ENCODE measurements around the gene CHST15.
"Not testable (repeated sequence)": the region's sequence is repeated elsewhere in the genome, so short reads cannot be mapped to it uniquely, and the experiment has no call there.

The CHST15 gene

DNA sequence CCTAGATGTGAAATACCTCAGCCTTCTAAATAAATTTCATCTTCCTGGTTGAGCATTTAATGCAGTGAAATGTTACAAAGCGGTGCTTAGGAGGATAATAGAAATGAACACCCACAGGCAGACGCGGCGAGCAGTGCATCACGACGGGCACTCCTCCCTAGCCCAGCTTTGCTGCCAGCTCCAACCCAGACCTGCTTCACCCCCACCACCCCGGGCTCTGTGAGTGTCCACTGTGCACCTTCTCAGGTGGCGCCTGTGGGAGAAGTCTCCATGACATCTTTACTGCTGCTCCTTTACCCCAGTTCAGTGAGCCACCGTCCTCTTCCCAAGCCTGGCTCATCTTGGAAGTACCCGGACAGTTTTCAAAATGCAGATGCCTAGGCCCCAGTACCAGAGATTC lies 5.2 kb upstream of the CHST15 start:
- DNase-seq (ENCODE audit: low read depth) = no peak

DNA sequence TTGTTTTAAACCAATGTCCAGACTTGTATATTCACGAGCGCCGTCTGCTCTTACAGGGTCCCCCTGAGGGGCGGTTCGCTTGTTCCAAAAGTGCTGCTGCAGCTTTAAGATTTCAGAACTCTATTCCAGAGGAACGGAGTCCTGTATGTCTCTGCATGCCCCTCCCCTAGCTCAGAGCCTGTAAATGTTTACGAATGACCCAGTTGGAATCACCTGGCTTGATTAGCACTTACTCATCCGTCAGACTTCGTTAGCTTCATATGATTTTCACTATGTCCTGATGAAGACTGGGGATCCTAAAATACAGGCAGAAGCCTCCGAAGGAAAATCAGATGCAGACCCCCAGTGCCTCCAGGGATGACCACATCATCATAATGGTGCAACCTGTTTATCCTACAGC lies 4.5 kb upstream of the CHST15 start:
- no peak for DNase-seq (ENCODE audit: low read depth)

- DNase-seq (ENCODE audit: low read depth) = no peak
Observed at GRCh38 chr10:124096494-124096893, 3.1 kb upstream of the CHST15 start.

GRCh38 chr10:124095801-124096200 lies 2.4 kb upstream of the CHST15 start:
- DNase-seq (ENCODE audit: low read depth) = not testable (repeated sequence)

DNA sequence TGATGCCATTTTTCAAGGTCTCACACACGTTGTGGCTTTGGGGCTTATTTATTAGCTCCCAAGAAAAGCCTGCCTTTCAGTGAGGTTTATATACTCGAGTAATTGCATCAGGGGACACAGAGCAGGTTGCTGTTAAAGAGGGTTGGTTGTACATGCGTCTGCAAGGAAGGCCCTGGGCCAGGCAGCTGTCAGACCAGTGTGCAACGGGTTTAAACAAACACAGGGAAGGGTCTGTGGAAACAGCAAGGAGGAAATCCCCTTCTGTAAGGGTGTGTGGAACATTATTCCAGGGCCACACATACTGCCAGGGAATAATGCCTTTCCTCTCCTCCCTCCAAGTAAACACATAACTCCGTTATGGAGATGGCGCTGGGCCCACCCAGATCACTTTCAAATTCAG lies 1.7 kb upstream of the CHST15 start:
- no peak for DNase-seq (ENCODE audit: low read depth)

DNA sequence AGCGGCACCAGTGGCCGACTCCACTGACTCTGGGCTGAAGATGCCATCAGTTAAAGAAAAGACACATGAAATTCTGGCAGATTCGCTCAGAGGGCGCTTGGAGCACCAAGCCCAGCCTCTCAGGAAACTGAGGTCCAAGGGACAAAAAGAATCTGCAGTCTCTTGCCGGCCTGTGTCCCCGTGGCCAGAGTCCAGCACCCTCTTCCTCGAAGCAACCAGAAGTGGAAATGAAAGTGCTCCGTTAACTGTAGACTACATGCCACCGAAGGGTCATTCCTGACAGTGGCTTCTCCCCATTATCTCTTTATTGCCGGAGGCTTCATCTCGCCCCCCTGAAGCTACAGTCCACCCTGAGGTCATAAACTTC lies 1.0 kb upstream of the CHST15 start:
- no peak for DNase-seq (ENCODE audit: low read depth)

DNA sequence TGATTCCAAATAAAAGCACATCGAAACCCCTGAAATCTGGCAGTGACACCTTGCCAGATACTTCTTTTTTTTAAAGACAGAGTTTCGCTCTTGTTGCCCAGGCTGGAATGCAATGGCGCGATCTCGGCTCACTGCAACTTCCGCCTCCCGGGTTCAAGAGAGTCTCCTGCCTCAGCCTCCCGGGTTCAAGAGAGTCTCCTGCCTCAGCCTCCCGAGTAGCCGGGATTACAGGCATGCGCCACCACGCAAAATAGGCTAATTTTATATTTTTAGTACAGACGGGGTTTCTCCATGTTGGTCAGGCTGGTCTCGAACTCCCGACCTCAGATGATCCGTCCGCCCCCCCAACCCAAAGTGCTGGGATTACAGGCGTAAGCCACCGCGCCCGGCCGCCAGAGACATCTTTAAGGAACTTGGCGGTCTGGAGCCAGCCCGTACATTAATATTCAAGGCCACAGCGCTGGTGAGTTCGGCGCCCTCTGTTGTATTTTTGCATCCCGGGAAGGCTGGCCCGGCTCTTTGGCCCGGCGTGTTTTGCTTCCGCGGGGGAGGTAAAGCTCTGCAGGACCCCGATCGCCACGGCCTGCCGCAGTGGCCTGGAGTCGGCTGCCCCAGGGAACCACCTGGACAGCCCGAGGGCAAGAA lies 498 bp upstream of the CHST15 start:
- DNase-seq (ENCODE audit: low read depth) = not testable (repeated sequence)

DNA sequence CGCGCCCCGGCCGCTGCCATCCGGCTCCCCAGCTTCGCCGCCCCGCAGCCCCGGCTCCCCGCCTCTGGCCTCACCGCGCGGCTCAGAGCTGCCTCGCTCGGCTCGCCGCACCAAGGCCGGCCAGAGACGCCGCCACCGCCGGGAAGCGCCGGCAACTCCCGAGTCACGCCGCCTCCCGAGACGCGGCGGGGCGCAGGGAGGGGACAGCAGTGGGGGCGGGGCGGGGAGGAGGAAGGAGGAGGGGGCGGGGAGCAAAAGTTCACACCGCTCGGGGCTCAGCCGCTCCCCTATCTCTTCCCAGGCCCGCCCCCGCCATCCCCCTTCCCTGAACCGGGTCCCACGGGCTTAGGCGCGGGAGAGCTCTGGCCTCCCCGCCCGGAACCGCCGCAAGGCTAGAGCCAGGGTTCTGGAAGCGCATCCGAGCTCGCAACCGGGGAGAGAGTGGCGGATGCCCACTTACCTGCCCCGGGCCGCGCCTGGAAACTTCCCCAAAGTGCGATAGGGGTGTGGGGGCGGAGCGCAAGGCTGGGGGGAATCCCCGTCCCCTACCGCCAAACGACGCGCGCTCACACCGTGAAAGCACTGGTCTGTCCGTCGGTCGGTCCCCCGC lies 1.0 kb downstream of the CHST15 start:
- peak; percentile 2 for DNase-seq (ENCODE audit: low read depth)

DNA sequence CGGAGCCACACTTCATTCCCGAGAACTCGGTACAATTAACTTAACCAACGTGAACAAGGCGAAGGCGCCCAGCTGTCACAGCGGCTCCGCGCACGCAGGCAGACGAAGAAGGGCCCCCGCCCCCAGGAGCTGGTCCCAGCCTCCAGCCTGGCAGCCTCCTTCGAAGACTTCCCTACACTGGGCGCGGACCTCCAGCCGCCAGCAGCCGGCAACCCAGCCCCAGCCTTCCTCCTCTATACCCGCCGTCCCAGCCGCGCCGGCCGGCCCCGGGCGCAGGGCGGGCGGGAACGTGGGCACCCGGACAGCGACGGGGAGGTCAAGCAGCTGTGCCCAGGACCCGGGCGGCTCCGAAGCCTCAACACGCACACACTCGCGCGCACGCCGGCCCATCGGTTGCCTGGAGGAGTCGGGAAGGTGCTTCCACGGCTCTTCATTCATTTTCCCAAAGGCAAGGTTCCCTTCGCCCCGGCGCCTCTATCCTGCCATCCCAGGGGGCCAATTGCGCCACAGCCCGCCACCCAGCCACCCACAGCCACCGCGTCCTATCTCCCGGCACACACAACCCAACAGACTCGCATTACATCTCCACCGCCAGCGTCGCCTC lies 1.6 kb downstream of the CHST15 start:
- no peak for DNase-seq (ENCODE audit: low read depth)

DNA sequence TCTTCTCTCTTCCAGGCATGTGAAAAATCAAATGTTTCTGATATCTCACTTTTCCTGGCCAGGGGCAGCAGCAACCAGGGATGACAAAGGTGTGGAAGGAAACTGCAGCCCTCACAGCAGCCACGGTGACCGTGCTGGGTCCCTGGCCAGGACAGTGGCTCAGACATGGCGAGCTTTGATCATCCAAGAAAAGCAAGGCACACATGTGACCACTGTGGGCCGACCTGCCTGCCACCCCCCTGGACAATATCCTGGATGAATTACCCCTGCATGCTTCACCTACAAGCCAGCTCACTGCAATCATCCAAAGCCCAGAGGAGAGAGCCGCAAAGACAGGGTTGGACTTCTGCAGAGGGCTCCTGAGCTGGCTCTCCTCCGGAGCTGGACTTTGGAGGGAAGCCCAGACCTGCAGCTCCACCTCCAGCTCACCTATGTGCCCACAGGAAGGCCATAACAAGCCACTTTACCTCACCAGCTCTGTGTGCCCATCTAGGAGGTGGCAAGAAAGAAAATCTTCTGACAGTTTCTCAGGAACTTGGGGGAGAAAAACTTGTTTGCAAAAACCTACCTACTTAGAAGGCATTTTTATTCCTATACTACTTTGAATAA lies 2.7 kb downstream of the CHST15 start:
- DNase-seq (ENCODE audit: low read depth) = no peak

GRCh38 chr10:124089859-124090258 lies 3.5 kb downstream of the CHST15 start:
- no peak for DNase-seq (ENCODE audit: low read depth)

GRCh38 chr10:124088915-124089314 lies 4.5 kb downstream of the CHST15 start:
- no peak for DNase-seq (ENCODE audit: low read depth)

DNA sequence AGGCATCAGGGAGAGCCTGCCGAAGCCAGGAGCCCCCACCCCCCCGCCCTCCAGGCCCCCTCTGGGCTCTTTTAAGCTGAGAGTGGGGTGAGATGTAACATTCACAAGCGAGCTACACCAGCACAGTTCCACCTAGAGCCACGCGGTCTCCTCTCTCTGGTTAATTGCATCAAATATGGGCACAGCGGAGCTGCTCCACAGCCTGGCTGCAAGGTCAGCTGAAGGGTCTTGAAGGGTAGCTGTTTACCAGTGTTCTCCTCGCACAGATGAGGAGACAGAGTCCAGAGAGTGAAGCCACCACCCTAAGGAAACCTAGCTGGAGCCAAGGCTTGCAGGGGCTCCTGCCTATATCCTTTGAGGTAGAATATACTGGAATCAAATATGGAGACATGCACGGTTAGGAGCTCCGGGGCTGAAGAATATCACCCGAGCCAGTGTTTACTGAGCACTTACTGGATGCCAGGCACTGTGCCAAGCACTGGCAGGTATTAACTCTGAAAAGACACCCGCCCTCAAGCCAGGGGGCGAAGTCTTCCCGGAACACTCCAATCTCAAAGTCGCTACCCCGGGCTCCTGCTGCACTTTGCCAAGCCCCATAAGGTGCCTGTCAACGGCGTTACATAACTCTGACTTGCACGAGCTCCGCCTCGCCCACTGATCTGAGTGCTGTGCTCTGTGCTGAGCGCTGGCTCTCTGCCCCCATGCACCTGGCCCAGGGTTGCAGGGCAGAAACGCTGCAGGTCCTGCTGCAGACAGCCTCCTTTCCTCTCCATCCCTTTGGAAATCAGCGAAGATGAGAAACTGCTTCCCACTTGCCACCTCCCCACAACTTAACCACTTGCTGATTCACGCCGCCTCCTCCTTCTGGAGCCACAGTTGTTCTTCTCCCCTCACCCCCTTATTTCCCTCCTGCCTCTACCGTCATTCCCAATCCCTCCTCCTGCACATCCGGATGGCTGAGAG lies 5.4 kb downstream of the CHST15 start:
- no peak for DNase-seq (ENCODE audit: low read depth)

DNA sequence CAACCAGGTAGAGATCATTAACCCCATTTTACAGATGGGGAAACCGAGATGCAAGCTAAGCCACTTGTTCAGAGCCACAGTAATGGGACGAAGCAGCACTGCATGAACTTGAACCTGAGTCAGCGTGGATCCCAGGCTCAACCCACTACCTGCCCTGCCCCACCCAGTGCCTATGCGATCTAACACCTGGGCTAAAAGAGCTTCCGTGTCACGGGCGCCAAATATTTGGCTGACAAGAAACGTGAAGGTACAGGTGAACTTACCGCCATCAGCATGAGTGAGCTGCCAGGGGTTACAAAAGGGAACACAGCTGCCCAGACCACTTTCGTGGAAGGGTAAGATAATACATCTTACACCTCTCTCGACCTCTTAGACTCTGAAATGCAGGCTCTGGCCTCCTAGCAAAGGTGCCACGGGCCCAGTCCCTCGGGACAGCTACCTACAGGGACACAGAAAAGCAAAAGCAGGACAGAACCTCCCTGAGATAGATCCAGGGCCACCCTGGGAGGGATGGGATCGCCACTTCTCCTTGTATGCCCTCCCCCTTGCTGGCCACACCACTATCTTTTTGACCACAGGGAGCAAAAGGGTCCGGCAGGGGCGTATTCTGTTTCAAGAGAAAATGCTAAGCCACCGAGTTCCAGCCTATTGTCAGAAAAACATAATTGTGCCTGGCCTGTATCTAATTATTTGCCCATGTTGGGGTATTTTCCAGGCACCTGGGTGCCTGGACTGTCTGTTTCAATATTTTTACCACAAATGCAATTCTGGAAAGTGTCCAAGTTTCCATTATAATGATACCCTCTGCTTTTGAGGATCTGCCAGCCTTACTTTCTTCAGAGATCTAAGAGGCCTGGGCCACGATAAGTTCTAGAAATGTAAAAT lies 6.4 kb downstream of the CHST15 start:
- DNase-seq (ENCODE audit: low read depth) = no peak

DNA sequence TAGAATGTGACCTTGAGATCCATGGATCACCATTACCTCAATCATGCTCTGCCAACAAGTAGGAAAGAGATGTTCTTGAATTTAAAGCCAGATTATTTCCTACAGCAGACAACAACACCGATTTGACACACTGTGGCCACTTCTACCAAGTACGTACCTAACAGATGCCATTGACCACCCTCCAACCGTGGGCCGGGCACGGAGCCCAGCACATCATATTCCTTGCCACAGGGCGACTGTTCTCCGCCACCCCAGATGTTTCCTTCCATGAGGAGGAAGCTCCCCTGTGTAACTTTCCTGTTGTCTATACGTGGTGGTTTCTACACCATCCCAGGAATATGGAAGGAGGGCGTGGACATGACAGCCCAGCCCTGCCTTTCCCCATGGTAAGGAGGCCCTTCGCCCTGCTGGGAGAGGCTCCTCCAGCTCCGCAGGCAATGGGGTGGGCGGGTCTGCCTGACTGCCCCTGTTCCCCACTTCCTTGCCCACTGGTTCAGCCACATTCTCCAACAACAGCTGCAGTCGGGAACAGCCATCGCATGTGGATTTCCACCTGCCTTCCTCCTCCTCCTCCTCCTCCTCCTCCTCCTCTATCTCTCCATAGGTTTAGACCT lies 7.2 kb downstream of the CHST15 start:
- no peak for DNase-seq (ENCODE audit: low read depth)

DNA sequence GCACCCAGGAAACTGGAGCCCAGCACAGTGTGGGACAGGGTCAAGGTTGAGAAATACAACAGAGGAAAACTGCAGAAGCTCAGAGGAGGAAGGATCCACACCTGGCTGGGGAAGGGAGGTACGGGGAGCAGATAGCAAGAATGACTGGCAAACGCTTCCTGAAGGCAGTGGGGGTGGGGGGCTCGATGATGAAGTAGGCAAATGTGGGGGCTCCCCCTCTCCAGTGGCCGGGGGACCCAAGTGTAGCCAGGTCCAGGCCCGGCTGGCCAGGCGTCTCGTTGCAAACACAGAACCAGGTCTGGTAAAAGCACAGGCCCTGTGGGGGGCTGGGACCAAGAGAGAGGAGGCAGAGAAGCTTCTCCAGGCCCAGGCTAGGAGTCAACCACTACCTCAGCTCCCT lies 7.7 kb downstream of the CHST15 start:
- DNase-seq (ENCODE audit: low read depth) = no peak

DNA sequence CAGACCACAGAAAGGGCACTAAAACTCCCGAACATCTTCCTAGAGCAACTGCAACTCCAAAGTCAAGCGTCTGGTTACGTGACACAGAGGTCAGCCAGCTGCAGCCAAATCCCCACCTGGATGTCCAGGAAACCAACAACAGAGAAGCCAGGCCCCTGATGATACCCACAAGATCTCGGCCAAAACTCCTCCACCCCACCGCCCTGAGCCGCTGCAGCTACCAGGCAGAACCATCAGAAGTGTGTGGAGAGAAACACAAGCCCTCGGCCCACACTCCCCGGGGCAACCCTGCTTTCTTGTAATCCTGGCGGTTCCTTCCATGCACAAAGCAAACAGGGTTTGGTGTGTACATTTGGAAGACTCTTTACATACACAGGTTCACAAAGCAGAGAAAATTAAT lies 8.7 kb downstream of the CHST15 start:
- DNase-seq (ENCODE audit: low read depth) = no peak

DNA sequence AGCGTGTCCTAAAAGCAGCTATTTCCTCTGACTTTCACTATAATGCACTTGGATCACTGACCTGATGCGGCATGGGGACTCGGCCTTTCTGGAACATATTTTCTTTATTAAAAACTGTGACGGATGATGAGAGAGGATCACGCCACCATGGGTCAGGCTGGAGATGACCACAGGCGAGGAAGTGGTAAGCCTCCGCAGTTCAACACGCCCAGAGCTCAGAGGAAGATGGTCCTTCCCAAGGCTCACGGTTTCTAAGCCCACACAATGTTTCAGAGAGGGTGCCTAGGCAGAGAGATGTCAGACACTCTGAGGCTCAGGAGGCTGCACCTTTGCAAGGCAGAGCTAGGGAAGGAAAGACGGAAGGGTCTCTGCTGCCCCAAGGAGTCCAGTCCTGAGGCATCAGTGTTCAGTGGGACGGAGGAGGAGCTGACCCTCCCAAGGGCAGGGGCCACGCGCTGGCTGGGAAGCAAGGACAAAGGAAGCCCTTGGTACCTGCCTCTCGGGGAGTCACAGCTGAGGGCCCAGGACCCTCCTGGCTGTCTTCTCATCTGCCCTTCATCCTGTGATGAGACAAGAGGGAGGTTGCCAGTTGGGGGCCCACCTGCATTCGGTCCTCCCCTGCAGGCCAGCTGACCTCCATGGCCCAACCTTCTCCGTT lies 9.5 kb downstream of the CHST15 start:
- no peak for DNase-seq (ENCODE audit: low read depth)

GRCh38 chr10:124083047-124083739 lies 10.2 kb downstream of the CHST15 start:
- no peak for DNase-seq (ENCODE audit: low read depth)

DNA sequence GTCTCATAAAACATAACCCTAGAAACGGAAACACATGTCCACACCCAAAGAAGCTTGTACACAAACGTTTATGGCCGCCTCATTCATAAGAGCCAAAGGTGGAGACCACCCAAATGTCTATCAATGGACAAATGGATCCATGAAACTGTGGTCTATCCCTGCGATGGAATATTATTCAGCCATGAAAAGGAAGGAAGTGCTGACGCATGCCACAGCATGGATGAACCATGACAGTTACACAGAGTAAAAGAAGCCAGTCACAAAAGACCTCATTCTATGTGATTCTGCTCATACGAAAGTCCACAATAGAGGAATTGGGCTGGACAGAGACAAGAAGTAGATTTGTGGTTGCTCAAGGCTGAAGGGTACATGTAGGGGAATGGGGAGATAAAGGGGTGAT lies 10.8 kb downstream of the CHST15 start:
- DNase-seq (ENCODE audit: low read depth) = no peak
